COLO829 (cell line): ENCODE results near the gene MKNK1.
A peak's percentile ranks its signal among the peaks of the same experiment; 100 is the strongest.

Source experiments
- DNase-seq: peaks from one replicate; pipeline ENCODE4 v3.0.0; 2012; ENCODE audit warnings: low spot score

Gene MKNK1

DNA sequence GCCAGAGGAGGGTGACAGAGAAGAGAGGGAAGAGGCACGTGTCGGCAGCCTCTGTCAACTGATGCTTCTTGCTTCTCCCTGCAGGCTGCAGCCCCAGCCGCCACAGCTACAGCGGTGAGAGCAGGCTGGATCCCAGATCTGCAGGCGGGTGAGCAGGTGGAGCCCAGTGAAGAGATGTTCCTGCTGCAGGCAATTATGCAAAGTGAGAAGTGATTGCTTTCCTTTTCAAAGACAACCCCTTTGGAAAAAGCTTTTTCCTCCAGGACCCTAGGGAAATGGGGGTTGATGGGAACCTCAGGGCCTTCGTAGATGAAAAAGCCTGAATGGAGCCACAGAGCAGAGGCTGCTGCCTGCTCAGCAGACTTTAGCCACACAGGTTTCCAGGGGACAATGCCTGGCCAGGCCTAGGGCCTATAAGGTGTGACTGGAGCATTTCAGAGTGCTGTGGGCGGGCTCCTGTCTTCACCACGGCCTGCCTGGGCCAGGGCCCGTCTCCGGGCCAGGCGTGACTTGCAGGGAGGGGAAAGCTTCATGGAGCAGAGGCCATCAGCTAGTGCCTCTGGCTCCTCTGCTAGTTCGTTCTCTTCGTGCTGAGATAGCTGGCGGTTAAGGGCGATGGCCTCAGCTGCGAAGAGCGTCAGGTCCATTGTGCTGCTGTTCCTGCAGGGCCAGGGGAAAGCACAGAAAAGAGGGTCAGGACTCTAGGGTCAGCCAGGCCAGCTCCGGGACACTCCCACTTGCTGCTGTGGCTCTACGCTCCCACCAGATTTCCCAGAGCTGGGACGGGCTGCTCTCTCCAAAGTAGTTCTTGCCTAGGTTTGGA lies 45.7 kb downstream of the MKNK1 start:
- no peak for DNase-seq

- no peak for DNase-seq
These were observed 46.7 kb downstream of the MKNK1 start for GRCh38 chr1:46557403-46557802.

DNA sequence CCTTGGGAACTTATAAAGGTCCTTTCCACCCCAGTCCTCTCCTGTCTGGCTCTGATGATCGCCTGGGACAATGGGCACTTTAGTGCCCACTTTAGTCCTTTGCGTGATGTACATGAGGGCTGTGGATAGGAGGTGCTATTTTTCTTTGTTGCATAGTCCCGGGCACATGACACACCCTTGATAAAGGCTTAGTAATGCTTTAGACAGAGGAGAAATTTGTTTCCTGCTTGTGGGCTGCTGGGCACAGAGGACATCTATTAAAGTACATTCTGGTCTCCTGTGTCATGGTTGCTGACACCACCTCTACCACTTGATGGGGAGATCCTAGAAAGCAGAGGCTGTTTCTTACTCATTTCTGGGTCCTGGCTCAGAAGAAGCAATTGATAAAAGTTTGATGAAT lies 47.2 kb downstream of the MKNK1 start:
- peak; percentile 35 for DNase-seq

- DNase-seq: no peak
These were observed 48.0 kb downstream of the MKNK1 start for GRCh38 chr1:46555826-46556619.

DNA sequence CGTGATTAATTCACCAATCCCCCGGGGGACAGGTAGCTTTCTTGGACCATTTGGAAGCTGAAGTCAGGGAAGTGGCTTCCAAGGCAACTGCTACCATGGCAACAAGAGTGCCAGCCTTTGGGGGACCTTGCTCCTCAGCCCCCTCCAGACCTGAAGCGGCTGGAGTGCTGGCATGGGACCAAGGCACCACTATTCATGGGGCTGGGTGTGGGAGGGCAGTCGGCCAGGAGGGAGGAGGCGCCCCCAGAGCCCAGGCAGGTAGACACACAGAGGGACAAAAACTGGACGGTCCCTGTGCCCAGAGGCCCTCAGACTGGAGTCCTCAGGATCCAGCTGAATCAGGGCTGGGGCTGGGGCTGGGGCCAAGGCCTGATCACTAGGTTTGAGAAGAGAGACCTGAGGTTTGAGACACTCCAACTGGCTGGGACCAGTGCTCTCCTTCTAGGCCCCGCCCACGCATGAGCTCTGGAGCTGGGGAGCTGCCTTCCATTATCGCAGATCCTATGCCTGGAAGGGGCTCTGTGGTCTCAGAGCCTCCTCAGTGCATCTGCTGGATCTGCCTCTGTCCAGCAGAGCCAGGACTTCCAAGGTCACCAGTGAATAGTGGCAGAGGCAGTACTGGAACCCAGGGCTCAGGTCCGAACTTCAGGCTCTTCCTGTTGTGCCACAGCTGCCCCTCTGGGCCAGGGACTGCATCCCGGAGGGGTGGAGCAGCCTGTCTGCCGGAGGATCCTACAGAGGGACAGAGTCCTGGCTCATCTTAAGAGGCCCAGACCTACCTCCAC lies 49.3 kb downstream of the MKNK1 start:
- no peak for DNase-seq

GRCh38 chr1:46554236-46554596 lies 49.9 kb downstream of the MKNK1 start:
- DNase-seq: no peak

GRCh38 chr1:46553506-46553905 lies 50.6 kb downstream of the MKNK1 start:
- no peak for DNase-seq

DNA sequence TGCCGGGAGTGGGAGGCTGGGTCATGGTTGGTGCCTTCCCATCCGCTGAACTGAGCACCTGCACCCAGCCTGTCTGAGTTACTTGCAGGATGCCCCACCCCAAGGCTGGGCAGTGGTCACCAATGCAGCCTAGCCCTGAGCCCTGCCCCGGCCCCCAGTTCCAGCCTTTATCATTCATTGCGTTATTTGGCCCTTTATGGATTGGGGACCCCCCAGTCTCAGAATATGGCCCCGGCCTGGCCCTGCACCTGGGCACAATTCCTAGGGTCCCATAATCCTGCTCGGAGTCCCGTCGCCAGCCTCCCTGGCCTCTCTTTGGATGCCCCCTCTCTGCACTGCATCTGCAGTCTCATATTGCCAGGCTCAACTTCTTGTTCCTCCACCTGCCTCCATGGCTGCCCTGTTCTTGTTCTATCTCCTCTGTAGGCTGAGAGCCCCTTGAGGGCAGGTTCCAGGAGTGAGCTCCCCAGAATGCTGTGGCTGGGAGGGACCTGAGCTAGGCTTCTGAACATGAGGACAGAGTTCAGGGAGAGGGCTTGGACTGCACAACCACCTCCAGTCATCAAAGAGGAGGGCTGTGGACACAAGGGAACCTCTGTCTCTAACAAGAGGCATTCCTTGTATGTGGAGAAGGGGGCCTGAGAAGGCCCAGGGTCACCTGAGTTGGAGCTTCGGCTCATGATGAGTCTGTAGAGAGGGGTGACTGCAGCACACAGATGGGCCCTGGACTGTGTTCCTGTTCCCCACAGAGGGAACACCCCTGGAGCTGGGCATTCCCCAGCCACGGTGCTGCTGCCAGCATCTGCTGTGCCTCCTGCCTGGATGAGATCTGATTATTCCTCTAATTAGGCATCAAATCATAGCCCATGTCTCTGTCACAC lies 51.5 kb downstream of the MKNK1 start:
- peak; percentile 30 for DNase-seq

- no peak for DNase-seq
These were observed 52.4 kb downstream of the MKNK1 start, which contains the start of gene KNCN for GRCh38 chr1:46551597-46552095. Gene KNCN, minus strand, starts transcription at chr1:46551647. Its CDS starts 432 bp downstream, at chr1:46551215.

DNA sequence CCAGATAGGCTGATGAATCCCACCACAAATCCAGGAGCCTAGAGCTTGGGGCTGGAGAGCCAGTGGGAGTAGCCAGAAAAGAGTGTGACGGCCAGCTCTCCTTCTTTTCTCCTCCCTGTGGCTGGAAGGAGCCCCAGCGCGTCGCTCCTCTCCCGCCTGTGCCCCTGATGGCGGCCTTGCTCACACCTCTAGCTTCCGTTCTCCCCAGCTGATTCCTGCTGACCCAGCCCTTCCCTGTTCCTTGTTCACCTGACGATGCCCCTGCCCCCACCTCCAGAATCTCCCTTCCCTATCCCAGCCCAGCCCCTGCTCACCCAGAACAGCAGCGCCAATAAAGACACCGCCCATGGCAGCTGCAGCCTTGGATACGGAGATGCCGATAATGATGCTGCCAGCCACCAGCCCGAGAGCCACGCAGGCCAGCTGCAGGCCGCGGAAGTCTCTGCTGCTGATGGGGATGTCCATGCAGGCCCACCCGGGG lies 53.3 kb downstream of the MKNK1 start:
- DNase-seq: no peak

DNA sequence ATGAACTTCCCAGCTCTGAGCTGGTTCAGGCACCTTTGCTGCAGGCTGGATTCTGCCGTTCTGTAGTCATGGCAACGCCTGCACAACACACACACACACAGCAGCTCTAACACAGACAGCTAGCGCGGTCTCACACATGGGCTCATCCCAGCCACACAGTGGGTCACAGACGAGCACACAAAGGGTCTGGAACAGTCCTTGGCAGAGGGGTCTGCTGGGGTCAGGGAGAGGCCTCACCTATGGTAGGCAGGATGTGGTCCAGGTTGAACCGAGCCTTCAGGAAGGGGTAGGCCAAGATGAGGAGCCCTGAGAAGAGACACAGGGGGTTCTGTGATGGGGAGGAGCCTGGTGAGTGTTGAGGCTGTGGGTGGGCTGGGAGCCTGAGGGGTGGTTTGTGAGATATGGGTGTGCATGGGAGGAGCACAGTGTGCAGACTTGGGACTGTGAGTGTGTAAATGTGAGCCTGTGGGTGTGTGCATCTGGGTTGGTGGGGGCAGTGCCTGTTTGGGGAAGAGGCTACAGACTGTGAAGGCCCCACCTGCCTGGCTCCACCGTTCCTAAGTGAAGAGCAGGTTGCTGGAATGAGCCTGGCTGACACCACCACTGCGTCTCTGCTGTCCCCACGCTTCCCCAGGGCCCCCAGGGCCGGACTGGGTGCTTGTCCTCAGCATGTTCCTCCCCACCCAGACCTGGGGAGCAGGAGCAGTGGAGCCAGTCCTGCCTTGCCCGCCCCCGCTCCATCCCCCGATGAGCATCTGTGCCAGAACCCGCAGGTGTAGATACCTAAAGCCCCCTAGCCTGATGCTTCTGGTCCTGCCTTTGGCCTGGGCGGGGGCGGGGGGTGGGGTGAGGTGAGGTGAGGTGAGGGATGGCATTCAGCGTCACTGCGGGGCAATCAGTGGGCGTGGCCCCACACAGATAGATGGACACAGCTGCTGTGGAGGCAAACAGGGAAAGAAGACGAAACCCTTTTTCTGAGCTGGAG lies 54.1 kb downstream of the MKNK1 start:
- no peak for DNase-seq

- DNase-seq: peak; percentile 29
These were observed 56.3 kb downstream of the MKNK1 start for GRCh38 chr1:46547481-46548383.

DNA sequence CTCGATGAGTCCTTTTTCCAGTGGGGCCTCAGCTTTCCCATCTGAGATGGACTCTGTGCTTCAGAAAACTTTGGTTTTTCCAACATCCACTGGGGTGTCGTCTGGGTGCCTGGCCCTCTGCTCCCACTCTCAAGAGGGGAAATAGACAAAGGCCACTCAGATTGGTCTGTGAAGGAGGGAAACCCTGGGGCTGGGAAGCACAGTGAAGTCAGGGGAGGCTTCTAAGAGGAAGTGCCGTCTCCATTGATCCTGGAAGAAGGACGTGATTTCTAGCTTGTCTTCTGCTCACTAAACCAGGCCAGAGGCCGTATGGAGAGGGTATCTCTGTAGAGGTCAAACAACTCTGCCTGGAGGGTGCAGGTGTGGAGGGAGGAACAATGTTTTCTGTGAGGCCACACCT lies 57.9 kb downstream of the MKNK1 start:
- DNase-seq: no peak

DNA sequence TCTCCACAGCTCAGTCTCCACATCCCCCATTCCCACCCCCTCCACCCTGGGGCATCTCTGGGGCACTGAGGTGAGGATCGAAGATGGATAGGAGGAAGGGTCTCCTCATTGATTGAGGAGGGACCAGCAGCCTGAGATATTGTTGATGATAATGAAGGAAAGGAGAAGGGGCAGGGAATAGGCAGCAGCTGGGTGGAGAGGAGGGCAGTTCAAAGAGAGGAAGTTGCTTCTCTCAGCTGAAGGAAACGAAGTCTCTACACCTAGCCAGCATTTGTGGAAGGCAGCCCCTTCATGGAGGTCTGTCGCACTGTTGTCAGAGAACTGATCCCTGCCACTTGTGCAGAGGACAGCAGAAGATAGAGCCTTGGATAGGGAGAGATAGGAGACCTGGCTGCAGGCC lies 58.3 kb downstream of the MKNK1 start:
- DNase-seq: no peak

GRCh38 chr1:46544561-46545240 lies 59.4 kb downstream of the MKNK1 start:
- no peak for DNase-seq

- DNase-seq: no peak
These were observed 60.1 kb downstream of the MKNK1 start for GRCh38 chr1:46543761-46544560.

DNA sequence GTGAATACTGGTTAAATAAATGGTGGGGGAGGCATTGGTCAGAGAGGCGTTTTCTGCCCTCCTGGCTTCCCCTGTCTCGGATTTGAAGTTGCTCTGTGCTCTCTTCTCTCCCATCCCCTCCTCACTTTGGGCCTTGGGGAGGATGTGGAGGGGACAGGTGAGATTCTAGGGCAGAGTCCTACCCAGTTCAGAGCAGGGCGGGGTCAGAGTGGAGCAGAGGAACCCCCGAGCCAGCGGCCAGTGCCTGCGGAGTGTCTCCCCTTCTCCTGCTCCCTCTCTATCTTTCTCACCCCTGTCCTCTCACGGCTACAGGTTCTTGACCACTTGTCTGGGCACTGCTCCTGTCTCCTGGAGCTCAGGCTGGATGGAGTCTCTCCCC lies 60.7 kb downstream of the MKNK1 start:
- DNase-seq: no peak
